ENCODE results near the gene TLNRD1.

Gene TLNRD1

DNA sequence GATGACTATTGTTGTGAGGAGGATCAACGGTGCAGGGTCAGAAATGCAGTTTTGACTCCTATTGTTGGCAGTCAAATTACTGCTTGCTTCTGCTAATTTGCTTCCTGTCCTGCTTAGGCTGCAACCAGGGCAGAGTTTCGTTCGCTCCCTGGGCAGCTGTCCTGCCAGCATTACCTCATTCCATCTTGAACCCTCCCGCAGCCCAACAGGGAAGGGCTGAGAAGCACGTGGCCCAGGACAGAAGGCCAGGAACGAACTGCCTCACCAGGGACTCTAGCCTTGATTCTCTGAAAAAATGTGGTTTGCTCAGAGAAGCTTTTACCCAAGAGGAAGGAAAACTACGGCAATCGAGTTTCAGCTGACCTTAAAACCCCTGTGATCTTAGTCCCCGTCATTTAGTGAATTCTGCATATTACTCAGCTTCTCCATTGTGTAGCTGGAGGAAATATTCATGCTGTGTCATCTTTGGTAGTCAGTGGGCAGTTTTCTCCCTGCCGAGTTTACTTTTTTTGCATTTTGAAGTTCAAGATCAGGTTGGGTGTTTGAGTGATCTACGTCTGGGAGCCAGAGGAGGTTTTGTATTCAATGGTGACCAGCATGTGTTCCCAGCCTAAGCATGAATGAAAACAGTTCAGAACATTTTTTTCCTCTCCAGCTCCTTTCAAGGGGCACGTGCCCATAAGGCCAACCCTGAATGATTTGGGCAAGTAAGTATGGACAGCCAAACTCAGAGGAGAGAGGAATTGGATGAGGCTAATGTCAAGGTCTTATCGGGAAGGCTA is 23.0 kb downstream of the TLNRD1 start:
- no peaks in the 10 kb centered on the region for H3K27me3 Mint-ChIP-seq (ENCODE audit: low read depth)
- H3K4me1 Mint-ChIP-seq = peaks cover 27% of the 10 kb centered on the region
- no peaks in the 10 kb centered on the region for H3K9me3 Mint-ChIP-seq
- TF ChIP-seq CTCF (IDR thresholded peaks at IDR 0.05; ENCODE audit: unreplicated experiment in 3 of 3) = no peak
- peak overlapping the region; percentile 51 to 84 (median 76) for H3K27ac Mint-ChIP-seq
- H3K36me3 Mint-ChIP-seq (ENCODE audit: low read depth) = no peaks in the 10 kb centered on the region
- H3K4me3 Mint-ChIP-seq = no peak overlapping the region

DNA sequence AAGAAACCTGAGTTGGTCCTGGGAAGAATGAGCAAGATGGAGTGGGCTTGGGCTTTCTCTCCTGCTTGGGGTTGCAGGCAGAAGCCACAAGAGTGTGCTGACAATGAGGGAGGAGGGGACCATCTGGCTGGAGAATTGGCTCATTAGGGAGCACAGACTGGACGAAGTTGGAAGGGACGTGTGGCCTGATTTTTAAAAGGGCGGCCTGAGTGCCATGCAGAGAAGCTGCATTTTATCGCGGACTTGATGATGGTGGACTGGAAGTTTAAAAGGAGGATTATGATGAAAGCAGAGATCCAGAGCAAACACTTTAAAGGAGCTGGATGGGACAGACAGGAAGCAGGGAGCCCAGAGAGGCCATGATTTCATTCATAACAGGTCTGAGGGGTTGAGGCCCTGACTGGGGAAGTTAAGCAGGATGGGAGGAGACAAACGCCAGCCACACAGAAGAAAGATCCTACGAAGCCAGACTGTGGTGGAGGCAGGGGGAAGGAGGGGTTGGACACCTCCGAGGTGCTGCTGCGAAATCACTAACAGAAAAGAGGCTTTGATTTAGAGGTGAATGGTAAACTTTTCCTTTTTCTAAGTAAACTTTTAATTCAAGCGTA is 23.6 kb downstream of the TLNRD1 start:
- Mint-ChIP-seq H3K4me3 (no peak overlapping the region), H3K9me3 (no peaks in the 10 kb centered on the region), H3K27me3 (ENCODE audit: low read depth) (no peaks in the 10 kb centered on the region), H3K36me3 (ENCODE audit: low read depth) (no peaks in the 10 kb centered on the region), H3K4me1 (peaks cover 27% of the 10 kb centered on the region), H3K27ac (peak overlapping the region; percentile 51 to 84 (median 76))
- TF ChIP-seq CTCF (IDR thresholded peaks at IDR 0.05; ENCODE audit: unreplicated experiment in 3 of 3) = no peak

DNA sequence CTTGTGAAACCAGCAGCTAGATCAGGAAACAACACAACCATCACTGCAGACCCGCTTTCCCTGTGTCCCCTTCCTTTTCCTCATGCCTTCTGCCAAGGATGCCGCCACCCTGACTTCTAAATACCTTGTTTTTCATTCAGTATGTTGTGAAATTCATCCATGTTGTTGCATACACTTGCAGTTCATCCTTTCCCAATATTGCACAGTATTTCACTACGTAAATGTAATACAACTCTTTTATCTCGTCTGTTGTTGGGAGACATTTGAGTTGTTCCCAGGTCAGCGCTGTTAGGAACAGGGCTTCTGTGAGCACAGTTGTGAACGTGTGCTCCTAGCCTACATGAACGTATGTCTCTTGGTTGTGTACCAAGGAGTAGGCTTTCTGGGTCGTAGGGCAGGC is 24.2 kb downstream of the TLNRD1 start:
- Mint-ChIP-seq H3K4me3 (no peak overlapping the region), H3K4me1 (peaks cover 27% of the 10 kb centered on the region), H3K36me3 (ENCODE audit: low read depth) (no peaks in the 10 kb centered on the region), H3K9me3 (peaks cover 4% of the 10 kb centered on the region), H3K27me3 (ENCODE audit: low read depth) (no peaks in the 10 kb centered on the region), H3K27ac (peak overlapping the region in 2 of 3 experiments; percentile 51 to 84)
- no peak for TF ChIP-seq CTCF (IDR thresholded peaks at IDR 0.05; ENCODE audit: unreplicated experiment in 3 of 3)

GRCh38 chr15:81025721-81026370 is 25.1 kb downstream of the TLNRD1 start:
- H3K4me1 Mint-ChIP-seq = peaks cover 27% of the 10 kb centered on the region
- H3K36me3 Mint-ChIP-seq (ENCODE audit: low read depth) = no peaks in the 10 kb centered on the region
- H3K9me3 Mint-ChIP-seq = peaks cover 4% of the 10 kb centered on the region
- H3K4me3 Mint-ChIP-seq = peak overlapping the region in 1 of 3 experiments; percentile 16
- H3K27ac Mint-ChIP-seq = peak overlapping the region in 2 of 3 experiments; percentile 86 to 90
- H3K27me3 Mint-ChIP-seq (ENCODE audit: low read depth) = no peaks in the 10 kb centered on the region
- TF ChIP-seq CTCF (IDR thresholded peaks at IDR 0.05; ENCODE audit: unreplicated experiment in 3 of 3) = no peak

DNA sequence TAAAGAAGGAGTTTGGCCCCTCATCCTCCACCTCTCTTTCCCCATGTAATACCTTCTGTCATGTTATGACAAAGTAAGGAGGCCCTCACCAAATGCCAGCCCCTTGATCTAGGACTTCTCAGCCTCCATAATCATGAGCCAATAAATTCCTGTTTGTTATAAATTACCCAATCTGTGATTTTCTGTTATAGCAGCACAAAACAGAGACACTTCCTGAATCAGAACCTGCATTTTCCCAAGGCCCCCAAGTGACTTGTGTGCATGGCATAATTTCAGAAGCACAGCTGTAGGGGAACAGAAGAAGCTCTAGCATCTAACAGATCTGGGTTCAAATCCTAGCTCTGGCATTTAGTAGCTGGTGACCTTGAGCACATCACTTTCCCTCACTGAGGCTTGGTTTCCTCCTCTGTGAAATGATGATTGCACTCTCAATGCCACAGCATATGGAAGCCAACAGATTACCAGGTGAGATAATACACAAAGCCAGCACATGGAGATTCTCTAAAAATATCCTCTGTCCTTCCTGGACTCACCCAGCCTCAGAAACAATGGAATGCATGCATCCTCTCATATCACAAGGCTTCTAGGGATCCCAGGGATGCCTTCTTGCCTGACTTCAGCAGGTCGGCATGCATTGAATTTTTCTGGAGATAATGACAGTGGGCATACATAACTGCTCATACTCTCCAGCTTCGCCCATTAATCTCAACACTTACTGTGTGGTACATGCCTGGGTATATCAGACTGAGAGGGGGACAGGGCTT is 26.3 kb downstream of the TLNRD1 start:
- no peak for TF ChIP-seq CTCF (IDR thresholded peaks at IDR 0.05; ENCODE audit: unreplicated experiment in 3 of 3)
- Mint-ChIP-seq H3K4me1 (peaks cover 27% of the 10 kb centered on the region), H3K27ac (peak overlapping the region in 1 of 3 experiments; percentile 86), H3K36me3 (ENCODE audit: low read depth) (no peaks in the 10 kb centered on the region), H3K9me3 (peaks cover 6% of the 10 kb centered on the region), H3K4me3 (no peak overlapping the region), H3K27me3 (ENCODE audit: low read depth) (no peaks in the 10 kb centered on the region)

All from nephron (organoid).